HEK293T (cell line): ENCODE measurements around the gene CEP164.

Source experiments
- BHLHE40 ChIP-seq: fragments of 450-650 bp; IDR thresholded peaks from 2 replicates; pipeline ENCODE4 v1.6.1; 2016; ENCODE audit warnings: mild to moderate bottlenecking, moderate library complexity, borderline replicate concordance
- ELF4 ChIP-seq: fragments of 450-650 bp; IDR thresholded peaks from 2 replicates; pipeline ENCODE4 v1.6.1; 2017; ENCODE audit warnings: antibody characterized with exemption
- SP1 ChIP-seq: fragments of 450-650 bp; IDR thresholded peaks from 2 replicates; pipeline ENCODE4 v1.6.1; 2017

DNA sequence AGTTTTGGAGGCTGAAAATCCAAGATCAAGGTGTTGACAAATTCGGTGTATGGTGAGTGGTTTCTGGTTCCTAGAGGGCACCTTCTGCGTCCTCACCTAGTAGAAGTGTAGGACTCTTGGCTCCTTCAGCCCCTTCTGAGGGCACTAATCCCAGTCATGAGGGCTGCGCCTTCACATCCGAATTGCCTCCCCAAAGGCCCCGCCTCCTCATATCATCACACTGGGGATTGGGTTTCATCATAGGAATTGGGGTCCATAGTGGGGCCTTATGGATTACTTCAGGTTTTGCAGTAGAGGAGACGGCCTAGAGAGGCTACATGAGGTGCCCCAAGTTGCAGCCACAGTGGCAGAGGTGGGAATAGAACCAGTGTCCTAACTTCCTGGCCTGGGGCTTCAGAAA is 87.1 kb downstream of the CEP164 start:
- TF ChIP-seq SP1 (no peak), BHLHE40 (no peak), ELF4 (no peak)
